B cell (primary cell): ENCODE results near the gene KDM7A. TPM values are rescaled to one million over a fixed set of nuclear protein-coding genes. Genes with fewer than 3 reads are reported as not detected.

Experiments
- ATAC-seq: fragments of 200-7000 bp; cut with Tn5 transposase; one replicate; pipeline ENCODE4 v1.10.0; 2021; ENCODE audit warnings: low read depth, mild to moderate bottlenecking, moderate number of reproducible peaks, moderate library complexity
- CTCF ChIA-PET: fragments of 350-600 bp; sonication (Branson Sonifier 250); formaldehyde crosslinking; loops from one replicate; lab custom pipeline; 2021; ENCODE audit warnings: antibody characterized with exemption, inconsistent platforms; lab: Charles Lee
- POLR2A ChIA-PET: fragments of 350-600 bp; sonication (Branson Sonifier 250); formaldehyde crosslinking; loops from one replicate; lab custom pipeline; 2021; ENCODE audit warnings: antibody characterized with exemption; lab: Charles Lee
- DNase-seq: peaks from one replicate; pipeline ENCODE4 v3.0.0; 2013
- H2AFZ ChIP-seq: 2 replicates; pipeline ENCODE4 v1.6.1; 2012; ENCODE audit warnings: mild to moderate bottlenecking, low read depth, low read length; ENCODE audit not compliant: insufficient read depth, poor library complexity, severe bottlenecking
- H3K27ac ChIP-seq, 2 donors: 1 replicate in 1 of 2; 2 replicates in 1 of 2; pipeline ENCODE4 v1.5.1; 2012 to 2013; ENCODE audit warnings: low read length in 2 of 2, mild to moderate bottlenecking in 2 of 2, moderate library complexity in 1 of 2
- H3K27me3 ChIP-seq, 4 experiments: fragments of 200-600 bp in 1 of 4; sonication (generic) in 1 of 4; replicated peaks in 1 of 4; 1 replicate in 2 of 4; 2 replicates in 2 of 4; pipeline versions ENCODE4 v1.6.1 to v1.7.0; 2013 to 2016; ENCODE audit warnings: low read length in 3 of 4, mild to moderate bottlenecking in 2 of 4, mixed read lengths in 1 of 4, moderate library complexity in 1 of 4; ENCODE audit not compliant: insufficient read depth in 4 of 4, control insufficient read depth in 3 of 4; ENCODE audit errors: control extremely low read depth in 1 of 4
- H3K36me3 ChIP-seq, 2 experiments: replicated peaks in 1 of 2; 1 replicate in 1 of 2; 2 replicates in 1 of 2; pipeline versions ENCODE4 v1.6.1 to v1.7.1; 2013; ENCODE audit warnings: low read length in 1 of 2; ENCODE audit not compliant: insufficient read depth in 2 of 2, control insufficient read depth in 1 of 2; ENCODE audit errors: control extremely low read depth in 1 of 2, extremely low read depth in 1 of 2
- H3K4me1 ChIP-seq, 2 donors: fragments of 200-600 bp in 1 of 2; sonication (generic) in 1 of 2; 1 replicate in 1 of 2; 2 replicates in 1 of 2; pipeline versions ENCODE4 v1.5.1 to v1.6.1; 2013 to 2017; ENCODE audit warnings: low read length in 2 of 2; ENCODE audit not compliant: control insufficient read depth in 2 of 2, insufficient read depth in 2 of 2
- H3K4me2 ChIP-seq: replicated peaks from 2 replicates; pipeline ENCODE3; 2012; ENCODE audit warnings: mild to moderate bottlenecking, low read depth, low read length; ENCODE audit not compliant: poor library complexity, severe bottlenecking
- H3K4me3 ChIP-seq, 5 experiments: fragments of 200-600 bp in 1 of 5; sonication (generic) in 1 of 5; 1 replicate in 3 of 5; 2 replicates in 2 of 5; pipeline versions ENCODE4 v1.5.1 to v1.7.0; 2011 to 2016; ENCODE audit warnings: low read length in 4 of 5, mild to moderate bottlenecking in 4 of 5, low read depth in 2 of 5, control low read depth in 1 of 5, moderate library complexity in 1 of 5; ENCODE audit not compliant: insufficient read depth in 1 of 5; ENCODE audit errors: control extremely low read depth in 1 of 5, extremely low read depth in 1 of 5
- H3K79me2 ChIP-seq: fragments of 200-600 bp; sonication (generic); one replicate; pipeline ENCODE4 v1.6.0; 2016; ENCODE audit warnings: low read length; ENCODE audit not compliant: control insufficient read depth, insufficient read depth
- H3K9ac ChIP-seq: fragments of 200-600 bp; sonication (generic); 2 replicates; pipeline ENCODE4 v1.6.1; 2017; ENCODE audit warnings: mild to moderate bottlenecking, low read length, moderate library complexity
- H3K9me3 ChIP-seq, 3 donors: one replicate each; pipeline versions ENCODE4 v1.6.1 to v1.7.1; 2013; ENCODE audit warnings: low read length in 2 of 3; ENCODE audit not compliant: control insufficient read depth in 2 of 3, insufficient read depth in 1 of 3; ENCODE audit errors: control extremely low read depth in 1 of 3
- H4K20me1 ChIP-seq: 2 replicates; pipeline ENCODE4 v1.6.0; 2012; ENCODE audit warnings: mild to moderate bottlenecking, low read length; ENCODE audit not compliant: insufficient read depth, control insufficient read depth, poor library complexity, severe bottlenecking
- H3K27ac Mint-ChIP-seq: one replicate; pipeline ENCODE4 v1.8.0; 2021; ENCODE audit warnings: mixed read lengths
- H3K27me3 Mint-ChIP-seq: one replicate; pipeline ENCODE4 v1.8.0; 2021; ENCODE audit warnings: mixed read lengths
- H3K4me1 Mint-ChIP-seq: one replicate; pipeline ENCODE4 v1.8.0; 2021; ENCODE audit warnings: mixed read lengths
- H3K4me3 Mint-ChIP-seq: one replicate; pipeline ENCODE4 v1.8.0; 2021; ENCODE audit warnings: mixed read lengths
- H3K9me3 Mint-ChIP-seq: one replicate; pipeline ENCODE4 v1.8.0; 2022; ENCODE audit warnings: mixed read lengths; ENCODE audit not compliant: insufficient read depth
- EZH2 ChIP-seq: IDR thresholded peaks from 2 replicates; pipeline ENCODE4 v1.6.1; 2012; ENCODE audit warnings: borderline replicate concordance, low read depth, mild to moderate bottlenecking, moderate library complexity, low read length; ENCODE audit not compliant: insufficient read depth, poor library complexity, severe bottlenecking
- WGBS: methylation state at CpG from one replicate; pipeline ENCODE4 v1.1.5; 2013; ENCODE audit warnings: missing lambda C conversion rate; ENCODE audit not compliant: insufficient coverage; 5-methylcytosine and 5-hydroxymethylcytosine counted together
- intact Hi-C: fragments of 100-400 bp; cut with micrococcal nuclease; formaldehyde crosslinking; loops from one replicate; pipeline ENCODE4 v1.10.0; 2022
- polyA plus RNA-seq: library from polyadenylated mRNA; depleted of rRNA; stranded (reverse); fragments of >200 nt; gene quantifications from 2 replicates; pipeline ENCODE4 v1.2.3, GENCODE V29; 2012
- total RNA-seq, 2 donors: library from RNA; stranded (reverse); fragments of 120-200 nt in 1 of 2; gene quantifications; 1 replicate in 1 of 2; 2 replicates in 1 of 2; pipeline versions ENCODE4 v1.2.3 to v1.2.4, GENCODE V29; 2013 to 2022
- TF ChIP-seq, protein P1 (sequence below): fragments of 200-600 bp; IDR thresholded peaks from one replicate; pipeline ENCODE4 v1.8.0; 2022; ENCODE audit warnings: antibody characterized with exemption, mild to moderate bottlenecking

KDM7A gene
- total and polyA plus RNA-seq, 2 donors (not counting 1 experiment from before 2014, with no cell fraction given) = 16.1 to 50.8 TPM

DNA sequence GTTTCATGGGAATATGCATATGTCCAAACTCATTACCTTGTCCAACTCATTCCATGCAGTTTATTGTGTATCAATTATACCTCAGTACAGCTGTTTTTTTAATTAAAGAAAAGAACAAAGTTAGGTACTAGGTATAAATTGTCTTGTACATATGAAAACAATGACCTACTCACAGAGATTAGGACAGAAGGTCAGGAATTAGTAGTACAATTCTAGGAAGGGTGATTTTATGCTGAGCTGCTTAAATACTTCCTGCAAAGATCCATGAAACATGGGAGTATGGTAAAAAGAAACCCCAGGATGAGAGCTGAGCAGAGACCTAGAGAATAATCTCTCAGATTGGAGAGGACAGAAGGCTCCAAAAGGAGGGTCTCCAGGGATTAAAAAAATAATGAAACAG is 13.8 kb upstream of the KDM7A start:
- ATAC-seq = no peak
- Histone ChIP-seq H3K36me3 (no peaks in the 10 kb centered on the region), H3K79me2 (no peaks in the 10 kb centered on the region), H2AFZ (no peak overlapping the region), H3K9me3 (no peaks in the 10 kb centered on the region), H3K4me2 (no peak overlapping the region), H3K27ac (no peak overlapping the region), H3K4me1 (no peaks in the 10 kb centered on the region), H3K4me3 (no peak overlapping the region), H3K27me3 (no peaks in the 10 kb centered on the region), H3K9ac (no peak overlapping the region), H4K20me1 (no peaks in the 10 kb centered on the region)
- CTCF ChIA-PET = interaction anchor here (0.7 kb wide), 1 partner anchor 13 kb away, joined by 3 read pairs; no protein-coding TSS in a partner anchor
- Mint-ChIP-seq H3K4me1 (peaks cover 5% of the 10 kb centered on the region), H3K9me3 (no peaks in the 10 kb centered on the region), H3K27ac (no peak overlapping the region), H3K4me3 (no peak overlapping the region), H3K27me3 (peaks cover 9% of the 10 kb centered on the region)
- intact Hi-C loops = no loop called here
- POLR2A ChIA-PET = interaction anchor here (1.4 to 1.8 kb wide), 2 partner anchors 13 to 39 kb away, joined by 3 to 5 read pairs; partner anchors contain the start of gene KDM7A
- TF ChIP-seq EZH2 = no peak
- TF ChIP-seq, protein P1, sequence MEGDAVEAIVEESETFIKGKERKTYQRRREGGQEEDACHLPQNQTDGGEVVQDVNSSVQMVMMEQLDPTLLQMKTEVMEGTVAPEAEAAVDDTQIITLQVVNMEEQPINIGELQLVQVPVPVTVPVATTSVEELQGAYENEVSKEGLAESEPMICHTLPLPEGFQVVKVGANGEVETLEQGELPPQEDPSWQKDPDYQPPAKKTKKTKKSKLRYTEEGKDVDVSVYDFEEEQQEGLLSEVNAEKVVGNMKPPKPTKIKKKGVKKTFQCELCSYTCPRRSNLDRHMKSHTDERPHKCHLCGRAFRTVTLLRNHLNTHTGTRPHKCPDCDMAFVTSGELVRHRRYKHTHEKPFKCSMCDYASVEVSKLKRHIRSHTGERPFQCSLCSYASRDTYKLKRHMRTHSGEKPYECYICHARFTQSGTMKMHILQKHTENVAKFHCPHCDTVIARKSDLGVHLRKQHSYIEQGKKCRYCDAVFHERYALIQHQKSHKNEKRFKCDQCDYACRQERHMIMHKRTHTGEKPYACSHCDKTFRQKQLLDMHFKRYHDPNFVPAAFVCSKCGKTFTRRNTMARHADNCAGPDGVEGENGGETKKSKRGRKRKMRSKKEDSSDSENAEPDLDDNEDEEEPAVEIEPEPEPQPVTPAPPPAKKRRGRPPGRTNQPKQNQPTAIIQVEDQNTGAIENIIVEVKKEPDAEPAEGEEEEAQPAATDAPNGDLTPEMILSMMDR = no peak
- DNase-seq = no peak

DNA sequence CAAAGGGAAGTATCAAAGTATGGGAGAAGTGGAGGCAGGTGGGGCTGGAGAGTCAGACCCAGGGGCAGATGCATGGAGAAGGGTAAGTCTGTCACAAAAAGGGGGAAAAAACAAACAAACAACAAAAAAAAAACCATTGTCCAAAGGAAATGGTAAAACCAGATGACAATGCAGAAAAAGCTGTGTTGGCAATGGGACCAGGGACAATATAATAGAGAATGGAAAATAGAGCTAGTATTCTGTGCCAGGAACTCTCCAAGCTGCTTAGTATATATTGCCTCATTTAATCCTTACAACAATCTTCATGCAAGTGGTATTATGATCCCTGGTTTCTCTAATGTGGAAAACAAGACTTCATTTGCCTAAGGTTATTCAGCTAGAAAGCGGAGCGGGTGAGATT is 13.1 kb upstream of the KDM7A start:
- intact Hi-C loops = no loop called here
- Histone ChIP-seq H3K4me1 (no peaks in the 10 kb centered on the region), H3K4me3 (no peak overlapping the region), H3K27ac (no peak overlapping the region), H3K9ac (no peak overlapping the region), H3K36me3 (no peaks in the 10 kb centered on the region), H2AFZ (no peak overlapping the region), H3K27me3 (no peaks in the 10 kb centered on the region), H3K9me3 (no peaks in the 10 kb centered on the region), H4K20me1 (no peaks in the 10 kb centered on the region), H3K4me2 (no peak overlapping the region), H3K79me2 (no peaks in the 10 kb centered on the region)
- no peak for ATAC-seq
- DNase-seq = no peak
- no peaks in the 10 kb centered on the region for H3K9me3 Mint-ChIP-seq
- no CpG with 5 or more reads among the region's 2 CpGs for whole genome bisulfite sequencing
- no peak overlapping the region for H3K4me3 Mint-ChIP-seq
- CTCF ChIA-PET = no interaction called here
- H3K4me1 Mint-ChIP-seq = peaks cover 9% of the 10 kb centered on the region
- POLR2A ChIA-PET = interaction anchor here (0.6 to 1.4 kb wide), 2 partner anchors 40 to 127 kb away, joined by 3 read pairs; partner anchors contain the start of gene PARP12
- H3K27ac Mint-ChIP-seq = no peak overlapping the region
- TF ChIP-seq EZH2 = no peak
- TF ChIP-seq, protein P1 = no peak
- peaks cover 9% of the 10 kb centered on the region for H3K27me3 Mint-ChIP-seq
